HUES48 (cell line): ENCODE results near the gene SLC13A3.

Experiments used
- H3K27ac ChIP-seq: one replicate; pipeline ENCODE4 v1.7.0; 2013; ENCODE audit warnings: low read depth, low read length, inconsistent platforms
- H3K27me3 ChIP-seq: 2 replicates; pipeline ENCODE4 v1.6.1; 2013; ENCODE audit warnings: mild to moderate bottlenecking, low read length; ENCODE audit not compliant: control insufficient read depth, insufficient read depth
- H3K36me3 ChIP-seq: 2 replicates; pipeline ENCODE4 v1.6.1; 2013; ENCODE audit warnings: low read length; ENCODE audit not compliant: control insufficient read depth, insufficient read depth
- H3K4me1 ChIP-seq: 2 replicates; pipeline ENCODE4 v1.6.1; 2013; ENCODE audit warnings: mild to moderate bottlenecking, low read length; ENCODE audit not compliant: control insufficient read depth, insufficient read depth
- H3K4me3 ChIP-seq: 2 replicates; pipeline ENCODE4 v1.5.1; 2013; ENCODE audit warnings: mild to moderate bottlenecking, low read depth, low read length
- H3K9ac ChIP-seq: 2 replicates; pipeline ENCODE4 v1.6.1; 2013; ENCODE audit warnings: mild to moderate bottlenecking, low read depth, low read length, moderate library complexity
- H3K9me3 ChIP-seq: 2 replicates; pipeline ENCODE4 v1.6.1; 2013; ENCODE audit warnings: low read length; ENCODE audit not compliant: control insufficient read depth, insufficient read depth

SLC13A3 gene

DNA sequence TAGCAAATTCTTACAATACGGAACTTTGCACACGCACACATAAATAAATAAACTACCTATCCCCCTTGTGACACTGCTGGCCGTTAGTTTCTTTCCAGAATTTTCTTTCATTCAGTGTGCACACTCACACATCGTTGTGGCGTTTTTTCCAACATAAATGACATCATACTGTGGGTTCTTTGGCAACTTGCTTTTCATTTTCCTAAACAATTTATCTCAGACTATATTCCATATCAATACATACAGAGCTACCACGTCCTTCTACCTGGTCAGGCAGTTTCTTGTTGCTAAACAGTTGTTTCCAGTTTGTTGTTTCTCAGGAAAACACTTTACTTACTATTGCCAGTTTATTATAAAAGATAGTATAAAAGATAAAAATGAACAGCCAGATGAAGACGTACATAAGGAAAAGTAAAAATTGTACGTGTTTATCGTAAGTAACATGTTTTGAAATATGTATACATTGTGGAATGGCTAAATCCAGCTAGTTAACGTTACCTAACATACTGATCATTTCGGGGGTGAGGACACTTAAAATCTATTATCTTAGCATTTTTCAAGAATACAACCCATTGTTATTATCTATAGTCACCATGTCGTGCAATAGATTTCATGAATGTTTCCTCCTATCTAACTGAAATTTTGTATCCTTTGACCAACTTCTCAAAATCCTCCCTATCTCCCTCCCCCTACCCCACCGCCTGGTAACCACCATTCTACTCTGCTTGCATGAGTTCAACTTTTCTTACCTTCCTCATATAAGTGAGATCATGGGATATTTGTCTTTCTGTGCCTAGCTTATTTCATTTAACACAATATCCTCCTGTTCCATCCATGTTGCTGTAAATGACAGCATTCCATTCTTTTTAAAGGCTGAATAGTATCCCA lies 39.2 kb upstream of the SLC13A3 start:
- Histone ChIP-seq H3K9me3 (no peaks in the 10 kb centered on the region), H3K36me3 (peaks cover 15% of the 10 kb centered on the region), H3K27me3 (no peaks in the 10 kb centered on the region), H3K9ac (no peak overlapping the region), H3K4me1 (peaks cover 19% of the 10 kb centered on the region; the same call in 1 of the 2 replicates), H3K4me3 (peak overlapping the region; percentile 70), H3K27ac (peak overlapping the region; percentile 89)

DNA sequence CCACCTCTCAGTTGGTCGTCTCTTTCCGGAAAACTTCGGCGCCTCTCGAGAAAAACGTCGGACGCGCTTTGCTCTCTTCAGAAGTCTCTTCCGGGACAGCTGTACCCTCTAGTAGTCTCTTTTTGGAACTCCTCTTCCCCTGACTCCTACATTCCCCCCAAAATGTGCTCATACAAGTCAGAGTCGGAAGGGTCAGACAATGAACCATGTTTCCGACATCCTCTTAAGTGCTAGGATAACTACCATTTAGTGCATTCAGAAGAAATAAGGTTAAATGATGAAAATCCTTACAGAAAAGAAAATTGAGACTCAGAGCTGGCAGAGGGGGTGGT lies 38.5 kb upstream of the SLC13A3 start:
- H3K27me3 ChIP-seq, result no peaks in the 10 kb centered on the region
- no peaks in the 10 kb centered on the region for H3K9me3 ChIP-seq
- H3K4me3 ChIP-seq, result peak overlapping the region; percentile 70
- H3K27ac ChIP-seq, result peak overlapping the region; percentile 89
- peaks cover 19% of the 10 kb centered on the region; the same call in 1 of the 2 replicates for H3K4me1 ChIP-seq
- peaks cover 19% of the 10 kb centered on the region for H3K36me3 ChIP-seq
- peak overlapping the region; percentile 60; the same call in 1 of the 2 replicates for H3K9ac ChIP-seq

DNA sequence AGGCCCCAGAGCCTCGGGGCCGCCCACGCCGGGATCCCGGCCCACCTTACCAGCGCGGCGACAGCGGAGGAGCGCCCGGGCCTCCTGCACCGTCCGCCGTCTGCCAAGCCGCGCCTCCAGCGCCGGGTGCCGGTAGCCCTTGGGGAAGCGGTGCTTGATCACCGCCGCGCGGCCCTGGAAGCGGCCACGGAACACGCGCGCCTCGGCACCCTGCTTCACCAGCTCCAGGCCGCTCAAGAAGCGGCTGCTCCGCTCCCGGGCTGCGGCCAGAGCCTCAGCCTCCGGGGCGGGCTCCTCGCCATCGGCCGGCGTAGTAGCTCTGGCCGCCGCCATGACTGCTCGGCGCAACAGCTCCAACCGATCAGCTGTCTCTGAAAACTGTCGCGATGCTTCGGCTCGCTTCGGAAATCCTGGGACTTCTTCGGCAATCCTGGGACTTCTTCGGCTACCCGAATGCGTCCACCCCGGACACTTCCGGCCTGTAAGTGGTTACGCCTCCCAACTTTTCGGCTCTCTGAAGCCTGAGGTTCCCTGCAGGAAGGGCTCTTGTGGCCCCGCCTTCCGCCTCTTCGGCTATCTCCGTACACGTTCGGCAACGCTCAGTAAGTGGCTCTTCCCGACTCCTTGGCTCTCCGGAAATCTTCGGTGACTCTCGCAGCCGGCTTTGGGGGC lies 38.0 kb upstream of the SLC13A3 start, which contains the start of gene TP53RK:
TP53RK (minus strand) TSS at position 363 of the 672 bp plus-strand sequence; CDS start at position 333, 30 bp downstream.
- Histone ChIP-seq H3K4me1 (peaks cover 15% of the 10 kb centered on the region; the same call in 1 of the 2 replicates), H3K9ac (peak within 1 kb of the TSS; percentile 93), H3K4me3 (peak within 1 kb of the TSS; percentile 94), H3K9me3 (no peaks in the 10 kb centered on the region), H3K27ac (peak within 1 kb of the TSS; percentile 99), H3K36me3 (peaks cover 19% of the 10 kb centered on the region), H3K27me3 (no peaks in the 10 kb centered on the region)

DNA sequence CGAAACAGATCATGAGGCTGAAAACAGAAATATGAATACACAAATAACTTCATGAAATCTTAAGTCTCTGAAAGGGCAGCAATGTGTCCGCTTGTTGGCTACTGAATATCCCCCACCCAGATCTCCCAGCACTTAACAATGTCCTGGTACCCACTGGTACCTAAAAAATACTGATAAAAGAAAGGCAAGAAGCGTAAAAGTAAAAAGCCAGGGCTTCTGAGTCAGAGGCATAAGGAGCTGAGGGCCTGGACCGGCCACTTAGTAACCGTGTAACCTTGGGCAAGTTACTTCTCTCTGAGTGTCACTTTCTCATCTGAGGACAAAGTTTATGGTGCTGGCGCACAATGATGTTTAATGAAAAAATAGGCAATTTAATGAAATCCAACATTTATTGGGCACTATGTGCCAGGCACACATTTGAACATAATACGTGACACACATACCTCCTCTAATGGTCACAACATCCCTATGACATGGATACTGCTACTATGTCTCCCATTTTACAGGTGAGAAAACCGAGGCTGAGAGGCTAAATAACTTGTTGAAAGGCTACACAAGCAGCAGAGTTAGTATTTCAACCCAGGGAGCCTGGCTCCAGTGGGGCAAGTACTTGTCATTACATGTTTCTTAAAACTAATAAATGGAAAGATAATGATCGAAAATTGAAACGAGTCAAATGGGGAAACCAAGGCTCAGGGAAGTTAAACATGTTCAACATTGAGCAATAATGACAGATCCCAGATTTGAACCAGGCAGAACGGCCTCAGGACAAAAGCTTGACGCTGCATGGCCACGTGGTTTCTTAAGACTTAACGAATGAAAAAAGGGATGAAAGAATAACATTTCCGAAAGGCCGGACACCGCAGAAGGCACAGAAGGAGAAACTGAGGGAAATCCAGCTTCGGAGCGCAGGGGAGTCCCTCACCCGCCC lies 37.2 kb upstream of the SLC13A3 start:
- peak overlapping the region; percentile 94 for H3K4me3 ChIP-seq
- no peaks in the 10 kb centered on the region for H3K9me3 ChIP-seq
- peak overlapping the region; percentile 93 for H3K9ac ChIP-seq
- peak overlapping the region; percentile 99 for H3K27ac ChIP-seq
- H3K27me3 ChIP-seq, result no peaks in the 10 kb centered on the region
- peaks cover 19% of the 10 kb centered on the region for H3K36me3 ChIP-seq
- peaks cover 20% of the 10 kb centered on the region for H3K4me1 ChIP-seq

DNA sequence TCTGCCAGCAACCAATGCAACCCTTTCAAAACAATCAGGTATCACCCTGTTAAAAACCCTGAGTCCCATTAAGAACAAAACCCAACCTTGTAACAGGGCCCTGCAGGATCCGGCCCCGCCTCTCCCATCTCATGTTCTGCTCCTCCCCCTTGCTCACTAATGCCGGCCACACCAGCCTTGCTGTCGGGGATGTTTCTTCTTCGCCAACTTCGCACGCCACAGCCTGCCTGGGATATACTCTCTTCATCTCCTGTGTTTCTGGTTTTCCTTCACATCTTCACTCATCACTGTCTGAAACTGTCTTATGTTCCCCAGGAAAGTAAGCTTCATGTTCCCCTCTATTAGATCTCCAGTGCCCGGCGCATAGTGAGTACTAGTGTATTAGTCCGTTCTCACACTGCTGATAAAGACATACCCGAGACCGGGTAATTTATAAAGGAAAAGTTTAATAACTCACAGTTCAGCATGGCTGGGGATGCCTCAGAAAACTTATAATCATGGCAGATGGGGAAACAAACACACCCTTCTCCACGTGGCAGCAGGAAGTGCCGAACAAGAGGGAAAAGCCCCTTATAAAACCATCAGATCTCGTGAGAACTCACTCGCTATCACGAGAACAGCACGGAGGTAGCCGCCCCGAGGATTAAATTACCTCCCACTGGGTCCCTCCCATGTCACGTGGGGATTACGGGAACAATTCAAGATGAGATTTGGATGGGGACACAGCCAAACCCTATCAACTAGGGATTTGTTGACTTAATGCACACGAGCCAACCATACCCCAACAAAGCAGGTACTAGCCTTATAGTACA lies 32.9 kb upstream of the SLC13A3 start:
- Histone ChIP-seq H3K4me3 (peak overlapping the region; percentile 73), H3K9me3 (no peaks in the 10 kb centered on the region), H3K27ac (peak overlapping the region; percentile 72), H3K27me3 (no peaks in the 10 kb centered on the region), H3K9ac (peak overlapping the region; percentile 83), H3K36me3 (peaks cover 30% of the 10 kb centered on the region), H3K4me1 (peaks cover 34% of the 10 kb centered on the region)

DNA sequence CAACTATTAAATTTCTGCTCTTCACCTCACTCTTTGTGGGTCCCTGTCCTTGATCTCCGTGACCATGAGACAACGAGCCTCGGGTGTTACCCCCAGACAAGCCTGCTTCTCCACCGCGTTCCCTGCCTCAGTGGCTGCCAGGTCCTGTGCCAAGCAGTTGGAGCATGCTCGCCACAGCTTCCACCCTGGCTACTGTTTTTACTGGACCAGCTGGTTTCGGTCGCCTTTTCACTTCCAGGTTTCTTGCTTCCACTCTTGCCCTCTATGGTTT lies 32.3 kb upstream of the SLC13A3 start:
- H3K27ac ChIP-seq, result peak overlapping the region; percentile 70
- H3K4me1 ChIP-seq, result peaks cover 34% of the 10 kb centered on the region
- H3K4me3 ChIP-seq, result peak overlapping the region; percentile 73
- peak overlapping the region; percentile 50 for H3K9ac ChIP-seq
- no peaks in the 10 kb centered on the region for H3K27me3 ChIP-seq
- H3K9me3 ChIP-seq, result no peaks in the 10 kb centered on the region
- H3K36me3 ChIP-seq, result peaks cover 30% of the 10 kb centered on the region

DNA sequence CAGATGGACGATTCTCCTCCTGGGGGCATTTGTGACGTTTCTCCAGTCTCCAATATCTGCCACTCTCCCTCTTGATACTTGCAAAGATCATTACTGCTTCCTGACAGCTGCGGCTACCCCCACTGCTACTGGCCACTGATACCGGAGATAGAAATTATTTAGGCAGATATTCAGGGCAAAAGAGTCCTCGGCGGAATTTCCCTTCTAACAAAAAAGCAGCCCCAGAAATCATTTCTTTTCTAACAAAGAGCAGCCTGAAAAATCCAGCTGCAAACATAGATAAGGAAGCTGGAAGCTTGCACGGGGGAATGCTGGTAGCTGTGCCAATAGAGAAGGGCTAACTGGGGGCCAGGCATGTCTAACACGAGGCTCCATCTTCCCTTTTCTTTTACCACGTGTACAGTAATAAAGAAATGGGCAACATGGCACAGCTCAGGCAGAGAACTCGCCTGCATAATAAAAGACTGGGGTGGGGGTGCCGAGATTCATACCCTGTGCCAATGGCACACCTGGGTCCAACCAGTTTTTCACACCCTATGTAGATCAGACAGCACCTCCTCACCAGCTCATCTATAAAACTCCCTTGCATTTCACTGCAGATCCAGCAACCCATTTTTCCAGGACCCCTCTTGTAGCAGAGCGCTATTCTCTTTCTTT lies 31.9 kb upstream of the SLC13A3 start:
- peak overlapping the region; percentile 50 for H3K9ac ChIP-seq
- H3K9me3 ChIP-seq, result no peaks in the 10 kb centered on the region
- H3K27ac ChIP-seq, result no peak overlapping the region
- H3K4me1 ChIP-seq, result peaks cover 29% of the 10 kb centered on the region
- peak overlapping the region; percentile 73 for H3K4me3 ChIP-seq
- no peaks in the 10 kb centered on the region for H3K27me3 ChIP-seq
- peaks cover 30% of the 10 kb centered on the region for H3K36me3 ChIP-seq

DNA sequence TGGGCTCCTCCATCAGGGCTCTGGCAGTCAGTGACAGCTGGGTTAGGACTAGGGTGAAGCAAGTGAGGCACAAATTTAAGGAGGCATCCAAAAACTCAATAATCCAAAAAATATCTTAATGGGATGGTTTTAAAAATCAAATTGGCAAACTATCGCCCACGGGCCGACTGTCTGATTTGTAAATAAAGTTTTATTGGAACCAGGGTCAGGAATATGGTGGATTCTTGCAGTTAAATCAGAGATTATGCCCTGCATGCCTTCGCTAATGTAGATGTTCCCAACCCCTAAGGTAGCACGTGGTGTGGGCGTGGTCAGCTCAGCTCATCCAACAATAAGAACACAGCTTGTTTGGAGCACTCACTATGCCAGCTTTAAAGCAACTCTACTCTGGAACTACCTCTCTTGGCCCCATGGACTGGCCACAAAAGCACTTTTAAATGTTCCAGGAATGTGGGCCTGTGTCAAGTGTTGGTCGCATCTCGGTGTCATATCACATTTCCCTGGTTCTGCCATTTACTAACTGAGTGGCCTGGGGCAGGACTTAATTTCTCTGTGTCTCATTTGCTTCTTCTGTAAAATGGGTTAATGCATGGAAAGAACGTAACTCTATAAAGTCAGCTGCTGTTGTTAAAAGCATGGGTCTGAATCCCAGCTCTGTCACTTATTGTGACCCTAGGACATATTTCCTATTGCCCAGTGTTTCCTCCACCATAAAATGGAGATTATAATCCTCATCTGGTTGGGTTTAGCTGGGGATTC lies 31.0 kb upstream of the SLC13A3 start:
- Histone ChIP-seq H3K27me3 (no peaks in the 10 kb centered on the region), H3K36me3 (peaks cover 30% of the 10 kb centered on the region), H3K27ac (no peak overlapping the region), H3K4me3 (no peak overlapping the region), H3K4me1 (peaks cover 25% of the 10 kb centered on the region), H3K9me3 (no peaks in the 10 kb centered on the region), H3K9ac (no peak overlapping the region)

DNA sequence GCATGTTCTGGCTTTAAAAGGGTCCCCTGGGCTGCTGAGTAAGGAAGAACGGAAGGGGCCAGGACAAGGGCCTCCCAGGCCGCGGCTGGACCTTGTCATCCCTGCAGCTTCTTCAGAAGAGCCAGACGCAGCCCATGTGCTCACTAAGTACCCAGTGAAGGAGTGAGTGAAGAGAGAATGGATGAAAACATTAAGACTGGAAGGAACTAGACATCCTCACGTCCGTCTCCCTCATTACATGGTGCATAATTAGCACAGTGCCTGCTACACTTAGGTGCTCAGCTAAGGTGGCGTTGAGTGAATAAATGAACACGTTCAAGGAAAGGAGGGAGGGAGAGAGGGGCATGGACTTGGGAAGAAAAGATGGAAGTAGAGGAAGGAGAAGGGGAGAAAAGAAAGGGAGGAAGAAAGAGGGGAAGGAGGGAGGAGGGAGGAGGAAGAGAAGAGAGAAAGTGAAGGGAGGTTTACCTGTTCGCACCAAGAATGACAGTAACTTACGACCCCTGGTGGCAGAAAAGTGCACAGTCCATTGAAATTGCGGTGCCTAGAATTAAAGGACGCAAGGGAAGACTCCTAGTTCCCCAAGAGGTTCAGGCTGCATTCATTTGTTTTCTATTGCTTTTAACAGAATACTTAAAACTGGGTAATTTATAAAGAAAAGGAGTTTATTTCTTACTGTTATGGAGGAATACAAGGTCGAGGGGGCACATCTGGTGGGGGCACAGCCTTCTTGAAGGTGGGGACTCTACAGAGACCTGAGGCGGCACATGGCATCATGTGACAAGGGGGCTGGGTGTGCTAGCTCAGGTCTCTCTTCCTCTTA lies 30.0 kb upstream of the SLC13A3 start:
- no peak overlapping the region for H3K4me3 ChIP-seq
- H3K27me3 ChIP-seq, result no peaks in the 10 kb centered on the region
- H3K9me3 ChIP-seq, result no peaks in the 10 kb centered on the region
- H3K4me1 ChIP-seq, result peaks cover 25% of the 10 kb centered on the region
- H3K27ac ChIP-seq, result no peak overlapping the region
- H3K9ac ChIP-seq, result no peak overlapping the region
- peaks cover 23% of the 10 kb centered on the region for H3K36me3 ChIP-seq
